HepG2 (cell line): ENCODE measurements around the gene NOP9. TPM values are rescaled to one million over a fixed set of nuclear protein-coding genes. Genes with fewer than 3 reads are reported as not detected.

Experiments used
- NRL ChIP-seq: sonication (generic); formaldehyde crosslinking; IDR thresholded peaks from 2 replicates; pipeline ENCODE4 v1.5.0; 2020; ENCODE audit warnings: missing genetic modification reagents, mild to moderate bottlenecking, moderate library complexity, borderline replicate concordance
- RARA ChIP-seq: IDR thresholded peaks from 2 replicates; pipeline ENCODE4 v1.6.1; 2016; ENCODE audit warnings: missing genetic modification reagents, missing compliant biosample characterization
- SALL1 ChIP-seq: sonication (generic); formaldehyde crosslinking; IDR thresholded peaks from 2 replicates; pipeline ENCODE4 v1.8.0; 2022; ENCODE audit warnings: mild to moderate bottlenecking, missing genetic modification reagents
- TRIM24 ChIP-seq: sonication (generic); formaldehyde crosslinking; IDR thresholded peaks from 2 replicates; pipeline ENCODE4 v1.8.0; 2022; ENCODE audit warnings: mild to moderate bottlenecking, missing genetic modification reagents
- ZNF280B ChIP-seq: sonication (generic); formaldehyde crosslinking; IDR thresholded peaks from 2 replicates; pipeline ENCODE4 v1.5.0; 2020; ENCODE audit warnings: missing genetic modification reagents, mild to moderate bottlenecking, borderline replicate concordance
- ZNF550 ChIP-seq: sonication (generic); formaldehyde crosslinking; IDR thresholded peaks from 2 replicates; pipeline ENCODE4 v1.4.0; 2020; ENCODE audit warnings: mild to moderate bottlenecking, missing genetic modification reagents, borderline replicate concordance
- ZNF644 ChIP-seq: IDR thresholded peaks from 2 replicates; pipeline ENCODE4 v1.6.1; 2016; ENCODE audit warnings: low read depth
- ZNF768 ChIP-seq: sonication (generic); formaldehyde crosslinking; IDR thresholded peaks from 2 replicates; pipeline ENCODE4 v1.4.0; 2020; ENCODE audit warnings: missing genetic modification reagents
- ZNF879 ChIP-seq: sonication (generic); formaldehyde crosslinking; IDR thresholded peaks from 2 replicates; pipeline ENCODE4 v1.8.1; 2023; ENCODE audit warnings: missing genetic modification reagents
- polyA plus RNA-seq, 8 experiments: library from polyadenylated mRNA; depleted of rRNA in 3 of 8; stranded (reverse) in 7 of 8; unstranded in 1 of 8; fragments of >200 nt; fragmentation: Illumina TruSeq in 4 of 8; extraction: Trizol in 4 of 8; gene quantifications; 2 replicates each; pipeline versions ENCODE4 v1.2.1 to v1.2.3, GENCODE V29; 2011 to 2016; ENCODE audit warnings: low read depth in 4 of 8, missing spikeins in 1 of 8, mixed read lengths in 1 of 8; ENCODE audit not compliant: insufficient read depth in 1 of 8
- total RNA-seq, 5 experiments: library from RNA; depleted of rRNA; stranded (reverse); fragments of >200 nt; fragmentation: Illumina TruSeq; extraction: Trizol; gene quantifications; 2 replicates each; pipeline ENCODE4 v1.2.3, GENCODE V29; 2016; ENCODE audit warnings: low read depth in 1 of 5
- TF ChIP-seq, protein P1 (sequence below): sonication (generic); formaldehyde crosslinking; IDR thresholded peaks from 2 replicates; pipeline ENCODE4 v1.5.0; 2020; ENCODE audit warnings: missing genetic modification reagents, mild to moderate bottlenecking, borderline replicate concordance
- TF ChIP-seq, protein P2 (sequence below): sonication (generic); formaldehyde crosslinking; IDR thresholded peaks from 2 replicates; pipeline ENCODE4 v1.5.0; 2020; ENCODE audit warnings: mild to moderate bottlenecking, missing genetic modification reagents

NOP9 gene
- total and polyA plus RNA-seq, 2 of the 13 experiments (the other 11 are each of a cell fraction or from before 2014, with no cell fraction given): 24.5 to 61.6 TPM

DNA sequence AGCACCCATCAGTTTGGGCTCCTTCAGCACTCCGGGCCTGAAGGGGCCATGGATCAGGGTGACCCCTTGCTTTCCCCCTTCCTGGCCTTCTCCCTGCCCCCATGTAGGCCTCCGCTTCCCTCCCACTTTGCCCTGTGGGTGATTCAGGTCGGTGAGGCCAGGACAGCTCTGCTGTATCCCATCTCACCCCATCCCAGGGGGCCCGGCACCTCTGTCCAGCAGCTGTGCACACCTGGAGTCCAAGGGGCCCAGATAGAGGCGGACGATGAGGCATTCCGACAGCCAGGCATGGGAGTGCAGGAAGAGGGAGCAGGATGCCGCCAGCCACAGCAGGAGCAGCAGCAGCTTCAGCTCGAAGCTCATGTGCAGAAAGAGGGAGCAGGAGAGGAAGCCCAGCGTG is 23.0 kb downstream of the NOP9 start (continued):
- TF ChIP-seq ZNF280B (CRISPR knock-in tag) (0 out of 2 replicates have a peak, but pooled peaks have one; percentile 26), SALL1 (CRISPR knock-in tag) (peak; percentile 9; the same call in 1 of the 2 replicates), RARA (no peak), ZNF879 (CRISPR knock-in tag) (no peak), NRL (no peak; the same call in 1 of the 2 replicates), TRIM24 (CRISPR knock-in tag) (no peak), ZNF644 (no peak), ZNF550 (CRISPR knock-in tag) (no peak), ZNF768 (CRISPR knock-in tag) (peak; percentile 13; the same call in 1 of the 2 replicates)
- TF ChIP-seq, protein P1, sequence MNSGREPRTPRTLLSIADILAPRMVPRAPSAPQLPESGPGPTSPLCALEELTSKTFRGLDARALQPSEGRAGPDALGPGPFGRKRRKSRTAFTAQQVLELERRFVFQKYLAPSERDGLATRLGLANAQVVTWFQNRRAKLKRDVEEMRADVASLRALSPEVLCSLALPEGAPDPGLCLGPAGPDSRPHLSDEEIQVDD (CRISPR knock-in tag): 0 out of 2 replicates have a peak, but pooled peaks have one; percentile 11
- TF ChIP-seq, protein P2, sequence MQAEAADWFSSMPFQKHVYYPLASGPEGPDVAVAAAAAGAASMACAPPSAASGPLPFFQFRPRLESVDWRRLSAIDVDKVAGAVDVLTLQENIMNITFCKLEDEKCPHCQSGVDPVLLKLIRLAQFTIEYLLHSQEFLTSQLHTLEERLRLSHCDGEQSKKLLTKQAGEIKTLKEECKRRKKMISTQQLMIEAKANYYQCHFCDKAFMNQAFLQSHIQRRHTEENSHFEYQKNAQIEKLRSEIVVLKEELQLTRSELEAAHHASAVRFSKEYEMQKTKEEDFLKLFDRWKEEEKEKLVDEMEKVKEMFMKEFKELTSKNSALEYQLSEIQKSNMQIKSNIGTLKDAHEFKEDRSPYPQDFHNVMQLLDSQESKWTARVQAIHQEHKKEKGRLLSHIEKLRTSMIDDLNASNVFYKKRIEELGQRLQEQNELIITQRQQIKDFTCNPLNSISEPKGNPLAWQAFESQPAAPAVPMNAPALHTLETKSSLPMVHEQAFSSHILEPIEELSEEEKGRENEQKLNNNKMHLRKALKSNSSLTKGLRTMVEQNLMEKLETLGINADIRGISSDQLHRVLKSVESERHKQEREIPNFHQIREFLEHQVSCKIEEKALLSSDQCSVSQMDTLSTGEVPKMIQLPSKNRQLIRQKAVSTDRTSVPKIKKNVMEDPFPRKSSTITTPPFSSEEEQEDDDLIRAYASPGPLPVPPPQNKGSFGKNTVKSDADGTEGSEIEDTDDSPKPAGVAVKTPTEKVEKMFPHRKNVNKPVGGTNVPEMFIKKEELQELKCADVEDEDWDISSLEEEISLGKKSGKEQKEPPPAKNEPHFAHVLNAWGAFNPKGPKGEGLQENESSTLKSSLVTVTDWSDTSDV (CRISPR knock-in tag): no peak
